NT2/D1 (cell line): ENCODE measurements around the gene CCDC92B.
A peak's percentile ranks its signal among the peaks of the same experiment; 100 is the strongest.

Experiments used
- DNase-seq: peaks from one replicate; pipeline ENCODE4 v3.0.0-alpha.2; 2011; ENCODE audit warnings: low read depth, low spot score
- H3K27me3 ChIP-seq: 2 replicates; pipeline ENCODE4 v1.6.0; 2011; ENCODE audit warnings: mild to moderate bottlenecking; ENCODE audit not compliant: insufficient read length, insufficient read depth
- H3K36me3 ChIP-seq: 2 replicates; pipeline ENCODE4 v1.6.1; 2011; ENCODE audit warnings: mild to moderate bottlenecking, low read length, mixed read lengths; ENCODE audit not compliant: insufficient read depth, insufficient read length
- H3K4me1 ChIP-seq: 2 replicates; pipeline ENCODE4 v1.5.1; 2011; ENCODE audit not compliant: insufficient read depth, insufficient read length
- H3K4me3 ChIP-seq: 2 replicates; pipeline ENCODE4 v1.5.1; 2011; ENCODE audit warnings: low read depth; ENCODE audit not compliant: insufficient read length
- H3K9ac ChIP-seq: 2 replicates; pipeline ENCODE4 v1.6.0; 2011; ENCODE audit warnings: low read depth; ENCODE audit not compliant: insufficient read length
- H3K9me3 ChIP-seq: 2 replicates; pipeline ENCODE4 v1.5.1; 2011; ENCODE audit warnings: mild to moderate bottlenecking, low read length; ENCODE audit not compliant: insufficient read depth
- SUZ12 ChIP-seq: IDR thresholded peaks from 2 replicates; pipeline ENCODE4 v1.6.1; 2011; ENCODE audit not compliant: insufficient read length, insufficient read depth; ENCODE audit errors: extremely low read depth
- YY1 ChIP-seq: IDR thresholded peaks from 2 replicates; pipeline ENCODE4 v1.6.1; 2011; ENCODE audit not compliant: insufficient read length, insufficient read depth
- ZNF274 ChIP-seq: IDR thresholded peaks from 2 replicates; pipeline ENCODE4 v1.6.1; 2011; ENCODE audit warnings: mild to moderate bottlenecking, low read depth, low read length

The CCDC92B gene

DNA sequence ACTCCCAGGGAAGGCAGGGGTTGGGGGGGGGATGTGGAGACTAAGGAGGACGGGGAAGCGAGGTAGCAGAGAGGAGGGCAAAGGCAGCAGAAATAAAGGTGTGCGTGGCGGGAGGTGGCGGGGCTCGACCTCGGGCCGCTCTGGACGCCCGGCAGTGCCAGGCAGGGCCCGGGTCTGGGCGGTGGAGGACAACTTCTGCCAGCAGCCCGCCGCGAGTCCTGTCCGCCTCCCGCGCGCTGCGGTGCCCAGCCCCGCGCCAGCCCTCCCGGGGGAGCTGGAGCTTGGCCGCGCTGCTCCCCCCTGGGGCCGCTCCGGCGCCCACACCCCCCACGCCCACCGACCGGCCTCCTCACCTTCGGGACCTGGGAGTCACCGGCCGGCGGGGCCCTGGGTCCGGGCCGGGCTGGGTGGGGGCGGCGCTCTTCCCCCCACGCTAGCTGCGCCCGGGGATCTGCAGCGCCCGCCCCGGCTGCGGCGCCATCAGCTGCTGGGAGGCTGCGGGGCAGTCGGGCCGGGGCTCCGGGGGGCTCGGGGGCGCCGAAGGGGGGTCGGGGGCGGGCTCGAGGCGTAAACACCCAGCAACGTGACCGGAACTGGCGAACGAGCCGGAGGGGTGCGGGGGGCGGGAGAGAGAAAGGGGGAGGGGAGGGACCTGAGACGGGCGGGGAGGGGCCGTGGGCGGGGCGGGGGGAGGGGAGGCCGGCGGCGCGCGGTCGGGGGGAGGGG, at the start of gene CCDC92B:
Gene CCDC92B (minus strand): TSS at position 595 of the 726 bp plus-strand sequence. CDS start 14,507 bp downstream, outside the sequence.
- no peak for DNase-seq
- Histone ChIP-seq H3K9ac (peak within 1 kb of the TSS; percentile 67), H3K4me1 (peaks cover 5% of the 10 kb centered on the region), H3K27me3 (peaks cover 23% of the 10 kb centered on the region), H3K4me3 (peak within 1 kb of the TSS; percentile 36), H3K9me3 (no peaks in the 10 kb centered on the region), H3K36me3 (no peaks in the 10 kb centered on the region)
- TF ChIP-seq YY1 (no peak), ZNF274 (no peak), SUZ12 (no peak)

DNA sequence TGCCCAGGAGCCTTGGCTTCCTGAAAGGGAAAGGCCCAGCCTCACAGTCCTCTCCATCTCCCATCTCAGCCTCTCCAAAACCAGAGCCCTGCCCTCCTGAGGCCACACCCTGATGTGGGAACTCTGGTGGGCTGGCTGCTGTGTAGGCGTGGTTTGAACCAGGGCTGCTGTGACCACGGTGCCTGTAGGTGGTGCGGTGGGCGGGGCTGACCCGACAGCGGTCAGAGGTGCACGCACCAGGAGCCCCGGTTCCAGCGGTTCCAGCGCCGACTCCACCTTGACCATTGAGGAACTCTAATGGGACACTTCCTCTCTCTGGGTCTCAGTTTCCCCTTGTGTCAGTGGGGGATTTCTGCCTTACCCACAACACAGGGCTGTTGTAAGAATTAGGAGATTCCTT, 49.2 kb upstream of the CCDC92B start:
- Histone ChIP-seq H3K9me3 (peaks cover 6% of the 10 kb centered on the region; the same call in 1 of the 2 replicates), H3K36me3 (no peaks in the 10 kb centered on the region), H3K4me1 (peaks cover 6% of the 10 kb centered on the region), H3K27me3 (no peaks in the 10 kb centered on the region), H3K9ac (no peak overlapping the region), H3K4me3 (no peak overlapping the region)
- DNase-seq, result no peak
- TF ChIP-seq YY1 (no peak), SUZ12 (no peak), ZNF274 (no peak)

DNA sequence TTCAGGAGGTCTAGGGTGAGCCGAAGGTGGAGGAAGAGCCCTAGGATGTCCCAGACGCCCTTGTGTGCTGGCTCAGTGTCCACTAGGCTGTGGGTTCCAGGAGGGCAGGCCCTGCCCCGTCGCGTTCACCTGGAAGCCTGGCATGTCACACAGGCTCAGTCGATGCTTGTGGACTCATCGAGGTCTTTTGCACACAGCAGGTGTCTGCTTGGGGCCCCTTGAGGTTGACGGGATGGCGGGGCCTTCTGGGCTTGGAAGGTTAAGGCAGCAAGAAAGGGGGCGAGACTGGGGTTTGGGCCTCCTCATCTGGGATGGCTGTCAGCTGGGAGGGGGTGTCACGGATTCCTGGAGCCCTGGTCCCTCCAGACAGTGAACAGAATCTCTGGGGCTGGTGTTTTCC, 48.7 kb upstream of the CCDC92B start:
- Histone ChIP-seq H3K36me3 (no peaks in the 10 kb centered on the region), H3K27me3 (no peaks in the 10 kb centered on the region), H3K9ac (no peak overlapping the region), H3K4me3 (no peak overlapping the region), H3K4me1 (peaks cover 6% of the 10 kb centered on the region), H3K9me3 (peaks cover 6% of the 10 kb centered on the region; the same call in 1 of the 2 replicates)
- DNase-seq, result no peak
- no peak for TF ChIP-seq YY1
- TF ChIP-seq SUZ12, result no peak
- no peak for TF ChIP-seq ZNF274

DNA sequence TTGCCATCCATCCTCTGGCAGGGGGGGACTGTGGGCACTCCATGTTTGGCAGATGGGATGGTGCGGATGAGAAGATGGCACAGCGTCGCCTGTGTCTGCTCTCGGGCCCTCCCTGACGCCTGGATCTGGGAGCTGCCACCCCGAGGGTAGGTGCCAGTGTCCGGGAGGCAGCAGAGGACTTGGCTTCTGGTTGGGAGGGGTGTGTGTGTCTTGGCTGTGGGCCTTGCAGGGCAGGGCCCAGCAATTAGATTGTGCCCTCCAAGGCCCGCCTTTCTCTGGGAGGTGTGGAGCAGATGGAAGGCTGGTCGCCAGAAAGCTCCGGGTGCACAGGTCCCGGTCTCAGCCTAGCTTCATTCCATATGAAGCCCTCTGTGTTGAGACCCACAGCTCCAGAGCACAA, 48.2 kb upstream of the CCDC92B start:
- Histone ChIP-seq H3K4me3 (no peak overlapping the region), H3K36me3 (no peaks in the 10 kb centered on the region), H3K9ac (no peak overlapping the region), H3K9me3 (peaks cover 6% of the 10 kb centered on the region; the same call in 1 of the 2 replicates), H3K27me3 (no peaks in the 10 kb centered on the region), H3K4me1 (peaks cover 6% of the 10 kb centered on the region)
- no peak for DNase-seq
- TF ChIP-seq YY1 (no peak), ZNF274 (no peak), SUZ12 (no peak)

DNA sequence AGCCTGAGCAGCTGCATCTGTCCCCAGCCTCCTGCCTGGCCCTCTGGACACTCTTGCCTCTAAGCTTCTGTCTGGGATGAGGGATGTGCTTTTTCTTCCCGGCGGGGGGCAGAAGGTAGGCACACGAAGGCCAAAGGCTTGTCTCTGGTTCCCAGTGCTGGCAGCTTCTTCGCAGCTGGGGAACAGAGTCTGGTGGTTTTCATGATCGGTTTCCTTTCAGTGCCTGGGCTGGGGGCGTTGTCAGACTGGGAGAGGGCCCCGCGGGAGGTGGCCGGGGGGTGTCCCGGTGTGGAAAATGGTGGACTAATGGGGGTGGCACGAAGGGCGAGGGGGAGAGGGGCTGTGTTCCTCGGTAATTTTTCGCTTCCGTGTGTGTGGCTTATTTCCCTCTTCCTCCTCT, 47.8 kb upstream of the CCDC92B start:
- no peak overlapping the region for H3K4me3 ChIP-seq
- H3K9me3 ChIP-seq, result peaks cover 6% of the 10 kb centered on the region; the same call in 1 of the 2 replicates
- TF ChIP-seq ZNF274 (no peak), YY1 (no peak), SUZ12 (no peak)
- no peak overlapping the region for H3K9ac ChIP-seq
- H3K4me1 ChIP-seq, result peaks cover 8% of the 10 kb centered on the region
- H3K27me3 ChIP-seq, result no peaks in the 10 kb centered on the region
- no peaks in the 10 kb centered on the region for H3K36me3 ChIP-seq
- no peak for DNase-seq

DNA sequence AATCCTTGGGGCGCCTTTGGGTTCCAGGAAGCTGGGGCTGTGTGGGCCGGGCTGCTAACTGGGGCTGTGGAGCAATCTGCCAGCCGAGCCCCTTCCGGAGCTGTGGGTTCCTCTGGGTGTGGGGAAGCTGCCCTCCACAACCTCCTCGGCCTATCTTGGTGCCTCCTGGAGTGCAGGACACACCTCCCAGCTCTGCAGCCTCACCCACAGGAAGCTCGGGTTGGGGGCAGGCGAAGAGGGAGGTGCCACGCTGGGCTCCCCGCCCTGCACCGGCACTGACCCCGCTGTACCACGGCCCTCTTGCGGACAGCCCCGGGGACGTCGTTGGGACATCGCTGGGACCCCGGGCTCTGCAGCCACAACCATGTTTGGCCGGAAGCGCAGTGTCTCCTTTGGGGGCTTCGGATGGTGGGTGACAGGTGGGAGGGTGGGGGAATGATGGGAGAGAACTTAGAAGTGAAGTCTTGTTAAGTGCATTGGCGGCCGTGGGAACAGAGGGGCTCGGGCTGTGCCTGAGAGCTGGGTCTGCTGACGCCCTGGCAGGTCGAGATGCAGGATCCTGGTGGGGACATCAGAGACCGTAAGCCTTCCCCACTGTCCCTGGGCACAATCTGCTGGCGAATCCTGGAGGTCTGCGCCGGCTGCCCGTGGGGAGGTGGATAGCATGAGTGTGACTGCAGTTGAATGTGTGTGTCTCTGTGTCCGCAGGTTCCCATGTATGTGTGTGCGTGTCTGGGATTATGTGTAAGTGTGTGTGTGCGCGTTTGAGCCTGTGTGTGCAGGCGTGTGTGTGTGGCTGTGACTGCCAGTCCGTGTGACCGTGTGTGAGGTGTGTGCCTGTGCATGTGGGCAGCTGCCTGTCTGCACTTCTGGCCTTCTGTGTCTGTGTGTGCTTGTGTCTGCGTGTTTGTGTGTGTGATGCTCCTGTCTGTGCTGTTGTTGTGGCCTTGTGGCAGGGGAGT, 47.0 kb upstream of the CCDC92B start, which contains the start of gene RAP1GAP2:
Gene RAP1GAP2 (plus strand): TSS at position 275 of the 962 bp plus-strand sequence. CDS start 90 bp downstream, at position 365.
- Histone ChIP-seq H3K36me3 (no peaks in the 10 kb centered on the region), H3K4me1 (peaks cover 6% of the 10 kb centered on the region), H3K4me3 (no peak within 1 kb of the TSS), H3K9me3 (peaks cover 6% of the 10 kb centered on the region; the same call in 1 of the 2 replicates), H3K9ac (no peak within 1 kb of the TSS), H3K27me3 (no peaks in the 10 kb centered on the region)
- TF ChIP-seq YY1, result no peak
- TF ChIP-seq ZNF274, result no peak
- no peak for TF ChIP-seq SUZ12
- no peak for DNase-seq
